ENCODE measurements around the gene DPYD. TPM values are rescaled to one million over a fixed set of nuclear protein-coding genes. Genes with fewer than 3 reads are reported as not detected.

The DPYD gene
- total RNA-seq, 1 donor from 2014 or later, result 8.8 TPM

- peak; percentile 77 for DNase-seq (ENCODE audit: low read depth)
- Histone ChIP-seq H3K4me1 (ENCODE audit: insufficient read depth, low read length) (no peaks in the 10 kb centered on the region), H3K27ac (ENCODE audit: low read depth, low read length) (no peak overlapping the region), H3K36me3 (ENCODE audit: insufficient read depth, low read length) (no peaks in the 10 kb centered on the region), H3K27me3 (ENCODE audit: insufficient read depth, low read length) (no peaks in the 10 kb centered on the region), H2AFZ (ENCODE audit: low read depth, low read length) (no peak overlapping the region), H4K20me1 (ENCODE audit: insufficient read depth, low read length) (no peaks in the 10 kb centered on the region), H3K4me2 (ENCODE audit: low read length) (no peak overlapping the region), H3K4me3 (ENCODE audit: insufficient read depth, low read depth, low read length) (no peak overlapping the region), H3K9ac (ENCODE audit: low read length) (no peak overlapping the region), H3K79me2 (ENCODE audit: insufficient read depth, low read length) (no peaks in the 10 kb centered on the region), H3K9me3 (ENCODE audit: insufficient read depth, low read depth, low read length) (no peaks in the 10 kb centered on the region)
- H3K27ac Mint-ChIP-seq (ENCODE audit: unreplicated experiment), result no peak overlapping the region
- no peak overlapping the region for H3K4me3 Mint-ChIP-seq (ENCODE audit: unreplicated experiment)
- TF ChIP-seq, protein P1, sequence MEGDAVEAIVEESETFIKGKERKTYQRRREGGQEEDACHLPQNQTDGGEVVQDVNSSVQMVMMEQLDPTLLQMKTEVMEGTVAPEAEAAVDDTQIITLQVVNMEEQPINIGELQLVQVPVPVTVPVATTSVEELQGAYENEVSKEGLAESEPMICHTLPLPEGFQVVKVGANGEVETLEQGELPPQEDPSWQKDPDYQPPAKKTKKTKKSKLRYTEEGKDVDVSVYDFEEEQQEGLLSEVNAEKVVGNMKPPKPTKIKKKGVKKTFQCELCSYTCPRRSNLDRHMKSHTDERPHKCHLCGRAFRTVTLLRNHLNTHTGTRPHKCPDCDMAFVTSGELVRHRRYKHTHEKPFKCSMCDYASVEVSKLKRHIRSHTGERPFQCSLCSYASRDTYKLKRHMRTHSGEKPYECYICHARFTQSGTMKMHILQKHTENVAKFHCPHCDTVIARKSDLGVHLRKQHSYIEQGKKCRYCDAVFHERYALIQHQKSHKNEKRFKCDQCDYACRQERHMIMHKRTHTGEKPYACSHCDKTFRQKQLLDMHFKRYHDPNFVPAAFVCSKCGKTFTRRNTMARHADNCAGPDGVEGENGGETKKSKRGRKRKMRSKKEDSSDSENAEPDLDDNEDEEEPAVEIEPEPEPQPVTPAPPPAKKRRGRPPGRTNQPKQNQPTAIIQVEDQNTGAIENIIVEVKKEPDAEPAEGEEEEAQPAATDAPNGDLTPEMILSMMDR (IDR thresholded peaks at IDR 0.05; ENCODE audit: insufficient read depth, low read depth, low read length), result no peak
- no peak for TF ChIP-seq EZH2 (IDR thresholded peaks at IDR 0.05; ENCODE audit: insufficient read depth, low read length)
- no peak for FAIRE-seq
- H3K27me3 Mint-ChIP-seq (ENCODE audit: low read depth, unreplicated experiment), result no peaks in the 10 kb centered on the region
- H3K36me3 Mint-ChIP-seq (ENCODE audit: low read depth, unreplicated experiment), result no peaks in the 10 kb centered on the region
- peaks cover 1% of the 10 kb centered on the region for H3K9me3 Mint-ChIP-seq (ENCODE audit: unreplicated experiment)
- H3K4me1 Mint-ChIP-seq (ENCODE audit: low read depth, unreplicated experiment), result peaks cover 4% of the 10 kb centered on the region
These were observed 283.9 kb downstream of the DPYD start for GRCh38 chr1:97636941-97637340.

GRCh38 chr1:97634758-97635157, 286.1 kb downstream of the DPYD start:
- H3K79me2 ChIP-seq (ENCODE audit: insufficient read depth, low read length), result no peaks in the 10 kb centered on the region
- no peak for FAIRE-seq
- H4K20me1 ChIP-seq (ENCODE audit: insufficient read depth, low read length), result no peaks in the 10 kb centered on the region
- no peak overlapping the region for H3K27ac Mint-ChIP-seq (ENCODE audit: unreplicated experiment)
- peaks cover 10% of the 10 kb centered on the region for H3K4me1 Mint-ChIP-seq (ENCODE audit: low read depth, unreplicated experiment)
- H3K4me2 ChIP-seq (ENCODE audit: low read length), result no peak overlapping the region
- TF ChIP-seq, protein P1 (IDR thresholded peaks at IDR 0.05; ENCODE audit: insufficient read depth, low read depth, low read length), result no peak
- TF ChIP-seq EZH2 (IDR thresholded peaks at IDR 0.05; ENCODE audit: insufficient read depth, low read length), result no peak
- DNase-seq (ENCODE audit: low read depth), result no peak
- no peak overlapping the region for H2AFZ ChIP-seq (ENCODE audit: low read depth, low read length)
- no peaks in the 10 kb centered on the region for H3K9me3 ChIP-seq (ENCODE audit: insufficient read depth, low read depth, low read length)
- H3K27me3 ChIP-seq (ENCODE audit: insufficient read depth, low read length), result no peaks in the 10 kb centered on the region
- H3K27me3 Mint-ChIP-seq (ENCODE audit: low read depth, unreplicated experiment), result no peaks in the 10 kb centered on the region
- no peaks in the 10 kb centered on the region for H3K36me3 Mint-ChIP-seq (ENCODE audit: low read depth, unreplicated experiment)
- peaks cover 10% of the 10 kb centered on the region for H3K4me1 ChIP-seq (ENCODE audit: insufficient read depth, low read length)
- H3K4me3 ChIP-seq (ENCODE audit: insufficient read depth, low read depth, low read length), result no peak overlapping the region
- no peak overlapping the region for H3K4me3 Mint-ChIP-seq (ENCODE audit: unreplicated experiment)
- no peak overlapping the region for H3K27ac ChIP-seq (ENCODE audit: low read depth, low read length)
- no peaks in the 10 kb centered on the region for H3K36me3 ChIP-seq (ENCODE audit: insufficient read depth, low read length)
- no peak overlapping the region for H3K9ac ChIP-seq (ENCODE audit: low read length)
- H3K9me3 Mint-ChIP-seq (ENCODE audit: unreplicated experiment), result no peaks in the 10 kb centered on the region

DNA sequence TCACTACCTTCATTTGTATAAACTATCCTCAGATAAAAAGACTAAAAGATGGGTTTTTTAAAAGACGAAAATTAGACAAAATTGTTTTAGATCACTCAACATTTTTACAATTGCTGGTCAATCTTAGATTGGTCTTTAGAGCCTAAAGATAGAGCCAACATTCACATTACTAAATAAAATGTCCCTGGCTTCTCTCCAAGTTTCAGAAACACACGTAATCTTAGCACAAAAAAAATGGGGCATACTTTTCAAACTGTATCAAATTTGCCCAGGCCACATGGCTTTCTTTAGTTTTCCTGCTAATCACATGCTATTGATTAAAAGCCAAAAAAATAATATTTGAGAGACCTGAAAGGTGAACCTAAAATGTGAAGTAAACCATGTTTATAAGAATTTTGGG, 288.1 kb downstream of the DPYD start:
- Histone ChIP-seq H3K27me3 (ENCODE audit: insufficient read depth, low read length) (no peaks in the 10 kb centered on the region), H3K9ac (ENCODE audit: low read length) (no peak overlapping the region), H3K9me3 (ENCODE audit: insufficient read depth, low read depth, low read length) (no peaks in the 10 kb centered on the region), H2AFZ (ENCODE audit: low read depth, low read length) (no peak overlapping the region), H3K27ac (ENCODE audit: low read depth, low read length) (no peak overlapping the region), H4K20me1 (ENCODE audit: insufficient read depth, low read length) (no peaks in the 10 kb centered on the region), H3K4me1 (ENCODE audit: insufficient read depth, low read length) (peaks cover 10% of the 10 kb centered on the region), H3K79me2 (ENCODE audit: insufficient read depth, low read length) (no peaks in the 10 kb centered on the region), H3K4me2 (ENCODE audit: low read length) (no peak overlapping the region), H3K4me3 (ENCODE audit: insufficient read depth, low read depth, low read length) (no peak overlapping the region), H3K36me3 (ENCODE audit: insufficient read depth, low read length) (no peaks in the 10 kb centered on the region)
- no peak overlapping the region for H3K27ac Mint-ChIP-seq (ENCODE audit: unreplicated experiment)
- peaks cover 10% of the 10 kb centered on the region for H3K4me1 Mint-ChIP-seq (ENCODE audit: low read depth, unreplicated experiment)
- DNase-seq (ENCODE audit: low read depth) (no peak), FAIRE-seq (no peak)
- H3K36me3 Mint-ChIP-seq (ENCODE audit: low read depth, unreplicated experiment), result no peaks in the 10 kb centered on the region
- TF ChIP-seq EZH2 (IDR thresholded peaks at IDR 0.05; ENCODE audit: insufficient read depth, low read length), result no peak
- TF ChIP-seq, protein P1 (IDR thresholded peaks at IDR 0.05; ENCODE audit: insufficient read depth, low read depth, low read length), result no peak
- H3K27me3 Mint-ChIP-seq (ENCODE audit: low read depth, unreplicated experiment), result no peaks in the 10 kb centered on the region
- no peak overlapping the region for H3K4me3 Mint-ChIP-seq (ENCODE audit: unreplicated experiment)
- H3K9me3 Mint-ChIP-seq (ENCODE audit: unreplicated experiment), result no peaks in the 10 kb centered on the region

Measured in astrocyte (in vitro differentiated cells and primary cell).